ENCODE measurements around the gene RIPOR1.

Gene RIPOR1

DNA sequence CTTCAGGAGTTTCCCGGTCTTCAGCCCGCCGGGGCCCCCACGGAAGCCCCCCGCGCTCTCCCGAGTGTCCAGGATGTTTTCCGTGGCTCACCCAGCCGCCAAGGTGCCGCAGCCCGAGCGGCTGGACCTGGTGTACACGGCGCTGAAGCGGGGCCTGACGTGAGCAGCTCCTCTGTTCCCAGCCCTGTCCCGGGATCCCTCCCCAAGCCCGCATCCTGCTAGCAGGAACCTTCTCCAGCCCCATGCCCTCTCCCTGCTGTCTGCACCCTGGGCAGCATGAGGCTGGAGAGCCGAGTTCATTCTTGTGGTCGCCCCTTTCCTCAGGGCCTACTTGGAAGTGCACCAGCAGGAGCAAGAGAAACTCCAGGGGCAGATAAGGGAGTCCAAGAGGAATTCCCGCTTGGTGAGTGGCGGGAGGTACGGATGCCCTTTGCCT is 10.1 kb downstream of the RIPOR1 start:
- ATAC-seq (replicated peaks): no peak
- peak overlapping the region; percentile 67 to 72 for H3K4me3 Mint-ChIP-seq
- DNase-seq: no peak
- H3K4me1 Mint-ChIP-seq: peaks cover 66 to 88% of the 10 kb centered on the region in 2 donors
- H3K9me3 Mint-ChIP-seq: no peaks in the 10 kb centered on the region
- peak overlapping the region; percentile 81 for H3K27ac Mint-ChIP-seq
- peaks cover 30 to 57% of the 10 kb centered on the region in 2 donors for H3K36me3 Mint-ChIP-seq
- H3K27me3 Mint-ChIP-seq: no peaks in the 10 kb centered on the region

DNA sequence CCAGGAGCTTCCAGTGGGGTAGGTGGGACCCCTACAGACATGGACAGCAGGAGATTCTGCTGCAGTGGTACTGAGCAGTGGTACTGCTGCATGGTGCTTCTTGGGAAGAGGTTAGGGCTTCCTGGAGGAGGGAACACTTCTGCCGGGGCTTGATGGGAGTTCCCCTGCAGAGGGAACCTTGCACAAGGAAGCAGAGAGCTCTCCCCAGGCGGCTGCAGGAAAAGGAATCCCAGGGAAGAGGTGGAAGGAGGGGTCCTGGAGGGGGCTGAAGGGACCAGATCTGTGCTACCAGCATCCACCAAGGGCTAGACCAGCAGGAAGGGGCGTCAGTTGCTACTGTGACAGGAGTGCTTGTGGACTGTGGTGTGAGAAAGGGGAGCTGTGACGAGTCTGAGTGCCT is 10.6 kb downstream of the RIPOR1 start:
- H3K36me3 Mint-ChIP-seq: peaks cover 35 to 63% of the 10 kb centered on the region in 2 donors
- H3K27me3 Mint-ChIP-seq: no peaks in the 10 kb centered on the region
- peak overlapping the region; percentile 67 to 72 for H3K4me3 Mint-ChIP-seq
- H3K4me1 Mint-ChIP-seq: peaks cover 72 to 94% of the 10 kb centered on the region in 2 donors
- peak overlapping the region; percentile 81 for H3K27ac Mint-ChIP-seq
- no peaks in the 10 kb centered on the region for H3K9me3 Mint-ChIP-seq
- no peak for DNase-seq
- ATAC-seq (replicated peaks): no peak

DNA sequence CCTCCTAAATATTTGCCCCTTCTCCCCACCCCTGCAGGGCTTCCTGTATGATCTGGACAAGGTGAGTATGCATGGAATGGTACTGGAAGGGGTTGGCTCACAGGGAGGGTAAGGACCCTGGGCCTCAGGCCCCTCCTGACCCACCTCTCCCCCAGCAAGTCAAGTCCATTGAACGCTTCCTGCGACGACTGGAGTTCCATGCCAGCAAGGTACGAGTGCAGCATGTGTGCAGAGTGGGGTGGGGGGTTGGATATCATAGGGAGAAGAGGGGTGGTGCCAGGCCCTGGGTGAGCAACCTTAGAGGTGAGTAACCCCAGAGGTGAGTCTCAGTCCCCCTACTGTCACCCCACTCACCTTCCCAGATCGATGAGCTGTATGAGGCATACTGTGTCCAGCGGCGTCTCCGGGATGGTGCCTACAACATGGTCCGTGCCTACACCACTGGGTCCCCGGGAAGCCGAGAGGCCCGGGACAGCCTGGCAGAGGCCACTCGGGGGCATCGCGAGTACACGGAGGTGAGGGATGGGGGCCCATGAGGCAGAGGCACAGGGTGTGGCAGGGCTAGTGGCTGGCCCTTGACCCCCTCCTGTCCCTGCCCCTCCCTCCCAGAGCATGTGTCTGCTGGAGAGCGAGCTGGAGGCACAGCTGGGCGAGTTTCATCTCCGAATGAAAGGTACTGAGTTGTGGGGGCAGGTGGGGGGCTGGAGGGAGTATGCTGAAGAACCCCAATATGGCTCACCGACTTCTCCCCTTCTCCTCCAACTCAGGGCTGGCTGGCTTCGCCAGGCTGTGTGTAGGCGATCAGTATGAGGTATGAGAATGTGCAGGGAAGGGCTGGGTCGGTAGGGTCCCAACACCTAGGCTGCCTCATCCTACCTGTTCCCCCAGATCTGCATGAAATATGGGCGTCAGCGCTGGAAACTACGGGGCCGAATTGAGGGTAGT is 11.3 kb downstream of the RIPOR1 start:
- Mint-ChIP-seq H3K4me3 (peak overlapping the region in 1 of 2 donors; percentile 67), H3K27me3 (no peaks in the 10 kb centered on the region), H3K9me3 (no peaks in the 10 kb centered on the region), H3K4me1 (peaks cover 76 to 94% of the 10 kb centered on the region in 2 donors), H3K36me3 (peaks cover 40 to 70% of the 10 kb centered on the region in 2 donors), H3K27ac (peak overlapping the region; percentile 81)
- DNase-seq: no peak
- no peak for ATAC-seq (replicated peaks)

DNA sequence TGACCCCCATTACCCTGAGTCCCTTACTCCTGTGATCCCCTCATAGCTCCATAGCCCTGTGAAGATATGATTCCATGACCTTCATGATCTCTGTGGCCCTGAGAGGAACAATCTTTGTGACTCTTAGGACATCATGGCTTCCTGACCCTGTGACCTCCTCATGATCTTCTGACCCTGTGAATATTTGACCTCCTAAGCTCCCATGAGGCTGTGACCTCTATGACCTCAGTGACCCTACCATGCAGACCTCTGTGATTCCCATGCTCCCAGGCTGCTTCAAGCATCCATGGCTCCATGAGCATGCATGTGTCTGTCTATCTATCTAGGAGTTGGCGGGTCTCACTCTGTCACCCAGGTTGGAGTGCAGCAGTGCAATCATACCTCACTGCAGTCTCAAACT is 12.1 kb downstream of the RIPOR1 start:
- Mint-ChIP-seq H3K9me3 (no peaks in the 10 kb centered on the region), H3K27me3 (no peaks in the 10 kb centered on the region), H3K4me3 (peak overlapping the region in 1 of 2 donors; percentile 29), H3K36me3 (peaks cover 43 to 73% of the 10 kb centered on the region in 2 donors), H3K27ac (peak overlapping the region; percentile 3), H3K4me1 (peaks cover 71 to 90% of the 10 kb centered on the region in 2 donors)
- no peak for DNase-seq
- no peak for ATAC-seq (replicated peaks)

DNA sequence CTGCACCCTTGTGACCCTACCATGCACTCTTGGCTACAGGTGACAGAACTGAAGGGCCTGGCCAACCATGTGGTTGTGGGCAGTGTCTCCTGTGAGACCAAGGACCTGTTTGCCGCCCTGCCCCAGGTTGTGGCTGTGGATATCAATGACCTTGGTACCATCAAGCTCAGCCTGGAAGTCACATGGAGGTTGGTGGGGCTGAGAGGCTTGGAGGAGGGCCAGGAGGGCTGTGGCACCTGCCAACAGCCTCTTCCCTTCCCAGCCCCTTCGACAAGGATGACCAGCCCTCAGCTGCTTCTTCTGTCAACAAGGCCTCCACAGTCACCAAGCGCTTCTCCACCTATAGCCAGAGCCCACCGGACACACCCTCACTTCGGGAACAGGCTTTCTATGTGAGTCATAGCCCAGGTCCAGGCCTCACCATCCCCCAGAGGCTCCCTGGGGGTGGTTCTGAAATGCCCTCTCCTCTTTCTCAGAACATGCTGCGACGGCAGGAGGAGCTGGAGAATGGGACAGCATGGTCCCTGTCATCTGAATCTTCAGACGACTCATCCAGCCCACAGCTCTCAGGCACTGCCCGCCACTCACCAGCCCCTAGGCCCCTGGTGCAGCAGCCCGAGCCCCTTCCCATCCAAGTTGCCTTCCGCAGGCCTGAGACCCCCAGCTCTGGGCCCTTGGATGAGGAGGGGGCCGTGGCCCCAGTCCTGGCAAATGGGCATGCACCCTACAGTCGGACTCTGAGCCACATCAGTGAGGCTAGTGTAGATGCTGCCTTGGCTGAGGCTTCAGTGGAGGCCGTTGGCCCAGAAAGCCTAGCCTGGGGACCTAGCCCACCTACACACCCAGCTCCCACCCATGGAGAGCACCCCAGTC is 13.0 kb downstream of the RIPOR1 start:
- Mint-ChIP-seq H3K4me3 (peak overlapping the region in 1 of 2 donors; percentile 10), H3K27me3 (no peaks in the 10 kb centered on the region), H3K36me3 (peaks cover 43 to 79% of the 10 kb centered on the region in 2 donors), H3K27ac (peak overlapping the region; percentile 79), H3K4me1 (peaks cover 68 to 88% of the 10 kb centered on the region in 2 donors), H3K9me3 (no peaks in the 10 kb centered on the region)
- DNase-seq: no peak
- ATAC-seq (replicated peaks): no peak

DNA sequence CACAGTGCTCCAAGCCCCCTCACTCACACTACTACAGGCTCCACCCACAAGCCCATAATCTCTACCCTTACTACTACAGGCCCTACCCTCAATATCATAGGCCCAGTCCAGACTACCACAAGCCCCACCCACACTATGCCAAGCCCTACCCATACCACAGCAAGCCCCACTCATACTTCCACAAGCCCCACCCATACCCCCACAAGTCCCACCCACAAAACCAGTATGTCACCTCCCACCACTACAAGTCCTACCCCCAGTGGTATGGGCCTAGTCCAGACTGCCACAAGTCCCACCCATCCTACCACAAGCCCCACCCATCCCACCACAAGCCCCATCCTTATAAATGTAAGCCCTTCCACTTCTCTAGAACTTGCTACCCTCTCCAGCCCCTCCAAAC is 13.8 kb downstream of the RIPOR1 start:
- Mint-ChIP-seq H3K4me3 (no peak overlapping the region), H3K4me1 (peaks cover 71 to 88% of the 10 kb centered on the region in 2 donors)
- DNase-seq: peak; percentile 55

DNA sequence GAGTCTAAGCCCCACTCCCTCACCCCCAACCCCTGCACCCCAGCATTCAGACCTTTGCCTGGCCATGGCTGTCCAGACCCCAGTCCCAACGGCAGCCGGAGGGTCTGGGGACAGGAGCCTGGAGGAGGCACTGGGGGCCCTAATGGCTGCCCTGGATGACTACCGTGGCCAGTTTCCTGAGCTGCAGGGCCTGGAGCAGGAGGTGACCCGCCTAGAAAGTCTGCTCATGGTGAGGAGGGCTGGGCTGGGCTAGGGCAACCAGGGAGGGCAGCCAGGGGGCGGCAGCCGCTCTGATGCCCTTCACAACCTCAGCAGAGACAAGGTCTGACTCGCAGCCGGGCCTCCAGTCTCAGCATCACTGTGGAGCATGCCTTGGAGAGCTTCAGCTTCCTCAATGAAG is 14.4 kb downstream of the RIPOR1 start:
- H3K27ac Mint-ChIP-seq: peak overlapping the region; percentile 79
- H3K27me3 Mint-ChIP-seq: no peaks in the 10 kb centered on the region
- no peak overlapping the region for H3K4me3 Mint-ChIP-seq
- H3K36me3 Mint-ChIP-seq: peaks cover 45 to 82% of the 10 kb centered on the region in 2 donors
- DNase-seq (no peak), ATAC-seq (replicated peaks) (no peak)
- H3K4me1 Mint-ChIP-seq: peaks cover 76 to 93% of the 10 kb centered on the region in 2 donors
- H3K9me3 Mint-ChIP-seq: no peaks in the 10 kb centered on the region

More for the DNA sequence above, 13.8 kb downstream of the RIPOR1 start:
- Mint-ChIP-seq H3K27ac (peak overlapping the region; percentile 79), H3K36me3 (peaks cover 43 to 77% of the 10 kb centered on the region in 2 donors), H3K27me3 (no peaks in the 10 kb centered on the region), H3K9me3 (no peaks in the 10 kb centered on the region)
- ATAC-seq (replicated peaks): peak; percentile 72 to 74

DNA sequence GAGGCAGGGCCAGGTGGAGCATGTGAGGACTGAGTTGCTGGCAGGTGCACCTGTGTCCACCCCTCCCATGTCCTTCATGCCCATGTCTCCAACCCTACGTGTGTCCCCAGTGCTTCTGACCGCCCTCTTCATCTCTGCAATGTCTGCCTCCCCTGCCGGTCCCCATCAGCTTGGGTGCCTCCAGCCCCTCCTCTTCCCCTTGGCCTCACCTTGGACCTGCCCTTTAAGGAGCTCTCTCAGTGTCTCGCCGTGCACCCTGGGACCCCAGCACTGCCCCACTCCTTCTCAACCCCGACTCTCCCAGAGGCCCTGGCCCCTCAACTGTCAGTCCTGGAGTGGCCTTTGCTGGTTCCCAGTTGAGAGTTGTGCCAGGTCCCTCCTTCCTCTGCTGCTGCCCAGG is 15.0 kb downstream of the RIPOR1 start:
- H3K27me3 Mint-ChIP-seq: no peaks in the 10 kb centered on the region
- no peaks in the 10 kb centered on the region for H3K9me3 Mint-ChIP-seq
- H3K4me3 Mint-ChIP-seq: peak overlapping the region; percentile 39 to 48
- peak overlapping the region; percentile 90 for H3K27ac Mint-ChIP-seq
- peaks cover 82 to 93% of the 10 kb centered on the region in 2 donors for H3K4me1 Mint-ChIP-seq
- peaks cover 45 to 85% of the 10 kb centered on the region in 2 donors for H3K36me3 Mint-ChIP-seq
- no peak for ATAC-seq (replicated peaks)
- DNase-seq: no peak

DNA sequence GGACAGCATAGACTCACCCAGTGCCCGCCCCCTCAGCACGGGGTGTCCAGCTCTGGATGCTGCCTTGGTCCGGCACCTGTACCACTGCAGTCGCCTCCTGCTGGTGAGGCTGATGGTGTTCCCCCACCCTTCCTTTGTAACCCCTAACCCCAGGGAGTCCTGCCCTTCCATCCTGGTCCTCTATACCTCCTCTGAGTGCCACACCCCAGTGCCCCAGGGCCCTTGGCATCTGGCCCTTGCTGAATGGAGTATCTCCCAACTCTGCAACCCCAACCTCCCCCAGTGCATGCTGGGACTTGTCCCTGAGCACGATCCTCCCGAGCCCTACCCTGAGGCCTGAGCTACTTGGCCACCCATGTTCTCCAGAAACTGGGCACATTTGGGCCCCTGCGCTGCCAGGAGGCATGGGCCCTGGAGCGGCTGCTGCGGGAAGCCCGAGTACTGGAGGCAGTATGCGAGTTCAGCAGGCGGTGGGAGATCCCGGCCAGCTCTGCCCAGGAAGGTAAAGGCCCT is 15.8 kb downstream of the RIPOR1 start:
- H3K36me3 Mint-ChIP-seq: peaks cover 43 to 78% of the 10 kb centered on the region in 2 donors
- no peaks in the 10 kb centered on the region for H3K27me3 Mint-ChIP-seq
- H3K4me1 Mint-ChIP-seq: peaks cover 83 to 93% of the 10 kb centered on the region in 2 donors
- ATAC-seq (replicated peaks): no peak
- H3K4me3 Mint-ChIP-seq: peak overlapping the region; percentile 26 to 48
- H3K9me3 Mint-ChIP-seq: no peaks in the 10 kb centered on the region
- H3K27ac Mint-ChIP-seq: peak overlapping the region; percentile 90
- no peak for DNase-seq

DNA sequence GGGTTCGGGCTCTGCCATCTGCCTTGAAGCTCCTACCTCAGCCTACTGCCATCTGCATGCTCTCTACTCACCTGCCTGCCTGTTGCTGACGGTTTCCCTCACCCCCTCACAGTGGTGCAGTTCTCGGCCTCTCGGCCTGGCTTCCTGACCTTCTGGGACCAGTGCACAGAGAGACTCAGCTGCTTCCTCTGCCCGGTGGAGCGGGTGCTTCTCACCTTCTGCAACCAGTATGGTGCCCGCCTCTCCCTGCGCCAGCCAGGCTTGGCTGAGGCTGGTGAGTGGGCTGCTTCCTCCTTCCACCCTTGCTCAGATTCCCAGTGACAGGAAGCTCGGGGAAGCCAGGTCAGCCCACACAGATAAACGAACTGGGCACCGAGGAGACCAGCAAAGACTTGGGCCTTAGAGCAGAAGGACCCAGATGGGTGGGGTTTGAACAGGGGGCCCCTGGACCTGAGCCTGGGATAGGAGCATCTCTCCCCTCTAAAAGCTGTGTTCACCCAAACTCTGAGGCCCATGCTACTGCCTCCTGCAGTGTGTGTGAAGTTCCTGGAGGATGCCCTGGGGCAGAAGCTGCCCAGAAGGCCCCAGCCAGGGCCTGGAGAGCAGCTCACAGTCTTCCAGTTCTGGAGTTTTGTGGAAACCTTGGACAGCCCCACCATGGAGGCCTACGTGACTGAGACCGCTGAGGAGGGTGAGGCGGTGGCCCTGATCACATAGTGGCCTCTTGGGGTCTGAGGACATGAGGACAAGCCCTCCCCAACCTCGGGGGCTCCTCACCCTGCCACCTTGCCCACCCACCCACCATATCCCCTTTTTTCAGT is 16.4 kb downstream of the RIPOR1 start:
- no peaks in the 10 kb centered on the region for H3K27me3 Mint-ChIP-seq
- peak overlapping the region; percentile 90 for H3K27ac Mint-ChIP-seq
- H3K36me3 Mint-ChIP-seq: peaks cover 42 to 74% of the 10 kb centered on the region in 2 donors
- H3K4me1 Mint-ChIP-seq: peaks cover 84 to 95% of the 10 kb centered on the region in 2 donors
- H3K4me3 Mint-ChIP-seq: peak overlapping the region in 1 of 2 donors; percentile 22
- ATAC-seq (replicated peaks): no peak
- H3K9me3 Mint-ChIP-seq: no peaks in the 10 kb centered on the region
- DNase-seq: no peak

DNA sequence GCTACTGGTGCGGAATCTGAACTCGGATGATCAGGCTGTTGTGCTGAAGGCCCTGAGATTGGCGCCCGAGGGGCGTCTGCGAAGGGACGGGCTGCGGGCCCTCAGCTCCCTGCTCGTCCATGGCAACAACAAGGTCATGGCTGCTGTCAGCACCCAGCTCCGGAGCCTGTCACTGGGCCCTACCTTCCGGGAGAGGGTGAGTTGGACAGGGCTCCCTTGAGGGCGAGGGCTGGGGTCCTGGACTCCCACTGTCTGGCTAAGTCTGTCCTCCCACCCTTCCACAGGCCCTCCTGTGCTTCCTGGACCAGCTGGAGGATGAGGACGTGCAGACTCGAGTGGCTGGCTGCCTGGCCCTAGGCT is 17.0 kb downstream of the RIPOR1 start:
- Mint-ChIP-seq H3K27ac (peak overlapping the region; percentile 20), H3K4me1 (peaks cover 80 to 94% of the 10 kb centered on the region in 2 donors), H3K27me3 (no peaks in the 10 kb centered on the region), H3K36me3 (peaks cover 39 to 70% of the 10 kb centered on the region in 2 donors), H3K4me3 (no peak overlapping the region), H3K9me3 (no peaks in the 10 kb centered on the region)
- DNase-seq: no peak
- ATAC-seq (replicated peaks): no peak

DNA sequence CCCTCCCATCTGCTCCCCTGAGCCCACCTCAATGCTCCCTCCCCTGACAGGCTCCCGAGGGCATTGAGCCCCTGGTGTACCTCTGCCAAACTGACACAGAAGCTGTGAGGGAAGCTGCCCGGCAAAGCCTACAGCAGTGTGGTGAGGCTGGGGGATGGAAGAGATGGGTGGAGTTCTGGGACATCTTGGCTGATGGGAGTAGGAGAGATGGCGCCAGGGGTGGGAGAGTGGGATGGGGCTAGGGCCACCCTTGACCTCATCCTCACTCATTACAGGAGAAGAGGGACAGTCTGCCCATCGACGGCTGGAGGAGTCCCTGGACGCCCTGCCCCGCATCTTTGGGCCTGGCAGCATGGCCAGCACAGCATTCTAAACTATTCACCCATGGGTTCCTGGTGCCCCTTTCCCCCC is 17.5 kb downstream of the RIPOR1 start:
- DNase-seq: no peak
- H3K27ac Mint-ChIP-seq: peak overlapping the region; percentile 91
- H3K4me1 Mint-ChIP-seq: peaks cover 79 to 89% of the 10 kb centered on the region in 2 donors
- no peak for ATAC-seq (replicated peaks)
- H3K9me3 Mint-ChIP-seq: no peaks in the 10 kb centered on the region
- peaks cover 36 to 65% of the 10 kb centered on the region in 2 donors for H3K36me3 Mint-ChIP-seq
- H3K4me3 Mint-ChIP-seq: no peak overlapping the region
- no peaks in the 10 kb centered on the region for H3K27me3 Mint-ChIP-seq

DNA sequence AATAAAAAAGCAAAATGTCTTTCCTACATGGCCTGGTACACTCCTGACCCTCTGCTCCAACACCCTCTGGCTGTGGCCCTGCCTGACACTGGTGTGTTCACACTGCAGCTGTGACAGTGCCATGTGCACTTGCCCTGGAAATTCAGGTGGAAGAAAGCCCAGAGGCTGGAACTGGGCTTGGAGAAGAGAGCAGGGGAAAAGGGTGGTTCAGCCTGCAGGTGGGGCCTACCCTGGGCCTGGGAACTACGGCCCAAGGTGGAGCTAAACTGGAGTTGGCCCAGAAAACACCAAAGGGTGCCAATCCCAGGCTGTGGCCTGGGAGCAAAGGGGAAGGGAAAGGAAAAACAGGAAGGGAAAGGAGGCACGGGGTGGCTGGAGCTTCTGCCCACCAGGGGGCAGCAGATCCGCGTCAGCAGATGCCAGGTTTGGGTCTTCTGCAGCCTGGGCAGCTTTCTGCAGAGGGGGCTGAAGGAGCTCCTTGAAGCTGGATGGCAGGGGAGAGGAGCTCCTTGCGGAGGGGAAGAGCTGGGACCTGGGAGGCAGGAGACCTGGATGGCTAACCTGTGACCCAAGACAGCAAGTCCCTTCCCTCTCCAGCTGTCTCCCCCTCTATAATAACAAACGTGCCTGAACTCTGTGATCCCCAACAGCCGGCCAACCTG is 18.3 kb downstream of the RIPOR1 start:
- no peaks in the 10 kb centered on the region for H3K27me3 Mint-ChIP-seq
- peaks cover 35 to 60% of the 10 kb centered on the region in 2 donors for H3K36me3 Mint-ChIP-seq
- no peaks in the 10 kb centered on the region for H3K9me3 Mint-ChIP-seq
- DNase-seq: no peak
- peak overlapping the region; percentile 91 for H3K27ac Mint-ChIP-seq
- peaks cover 73 to 85% of the 10 kb centered on the region in 2 donors for H3K4me1 Mint-ChIP-seq
- ATAC-seq (replicated peaks): peak; percentile 20 to 26
- H3K4me3 Mint-ChIP-seq: peak overlapping the region; percentile 72 to 74

All from stimulated activated naive B cell treated with anti-CD40 and anti-IgM and Interleukin-4, amounts not matched to agents 10 μg/mL and 1 μg/mL and 100 μg/mL, for 72 hours (primary cell).